GM03348 (cell line): ENCODE measurements around the gene SST.
"Not testable (repeated sequence)": the region's sequence is repeated elsewhere in the genome, so short reads cannot be mapped to it uniquely, and the experiment has no call there.

Experiments
- DNase-seq: peaks from one replicate; pipeline ENCODE4 v3.0.0; 2012; ENCODE audit warnings: low spot score

Gene SST

GRCh38 chr3:187684444-187684843 is 14.2 kb upstream of the SST start:
- no peak for DNase-seq

GRCh38 chr3:187681756-187682155 is 11.6 kb upstream of the SST start:
- not testable (repeated sequence) for DNase-seq

- DNase-seq, result peak; percentile 84
These were observed 9.6 kb upstream of the SST start for GRCh38 chr3:187679638-187680396.

- DNase-seq, result peak; percentile 74
These were observed 8.6 kb upstream of the SST start for GRCh38 chr3:187678726-187679268.

GRCh38 chr3:187677604-187678003 is 7.4 kb upstream of the SST start:
- no peak for DNase-seq

- no peak for DNase-seq
These were observed 2.8 kb upstream of the SST start for GRCh38 chr3:187673012-187673411.

GRCh38 chr3:187667526-187667925 is 2.7 kb downstream of the SST start:
- DNase-seq, result no peak

- no peak for DNase-seq
These were observed 4.3 kb downstream of the SST start for GRCh38 chr3:187665764-187666402.

GRCh38 chr3:187665010-187665409 is 5.2 kb downstream of the SST start:
- no peak for DNase-seq

- no peak for DNase-seq
These were observed 7.3 kb downstream of the SST start for GRCh38 chr3:187662848-187663409.

- DNase-seq, result no peak
These were observed 8.9 kb downstream of the SST start for GRCh38 chr3:187661267-187661666.

GRCh38 chr3:187651282-187651681 is 18.9 kb downstream of the SST start:
- no peak for DNase-seq

GRCh38 chr3:187648177-187648576 is 22.0 kb downstream of the SST start:
- DNase-seq, result no peak

GRCh38 chr3:187646906-187647660 is 23.1 kb downstream of the SST start:
- no peak for DNase-seq

- DNase-seq, result not testable (repeated sequence)
These were observed 24.8 kb downstream of the SST start for GRCh38 chr3:187645379-187645778.

- no peak for DNase-seq
These were observed 27.3 kb downstream of the SST start for GRCh38 chr3:187642861-187643260.

- DNase-seq, result no peak
These were observed 28.7 kb downstream of the SST start for GRCh38 chr3:187641320-187642016.

GRCh38 chr3:187640569-187641059 is 29.6 kb downstream of the SST start:
- no peak for DNase-seq

GRCh38 chr3:187639927-187640568 is 30.1 kb downstream of the SST start:
- DNase-seq, result no peak

- DNase-seq, result no peak
These were observed 33.7 kb downstream of the SST start for GRCh38 chr3:187636528-187636927.

GRCh38 chr3:187630404-187630803 is 39.8 kb downstream of the SST start:
- no peak for DNase-seq
